ENCODE data around the gene KIRREL3. TPM values are rescaled to one million over a fixed set of nuclear protein-coding genes. Genes with fewer than 3 reads are reported as not detected.
"Not testable (repeated sequence)": the region's sequence is repeated elsewhere in the genome, so short reads cannot be mapped to it uniquely, and the experiment has no call there.

KIRREL3 gene
- total and polyA plus RNA-seq, 7 experiments from 2014 or later, result not detected

DNA sequence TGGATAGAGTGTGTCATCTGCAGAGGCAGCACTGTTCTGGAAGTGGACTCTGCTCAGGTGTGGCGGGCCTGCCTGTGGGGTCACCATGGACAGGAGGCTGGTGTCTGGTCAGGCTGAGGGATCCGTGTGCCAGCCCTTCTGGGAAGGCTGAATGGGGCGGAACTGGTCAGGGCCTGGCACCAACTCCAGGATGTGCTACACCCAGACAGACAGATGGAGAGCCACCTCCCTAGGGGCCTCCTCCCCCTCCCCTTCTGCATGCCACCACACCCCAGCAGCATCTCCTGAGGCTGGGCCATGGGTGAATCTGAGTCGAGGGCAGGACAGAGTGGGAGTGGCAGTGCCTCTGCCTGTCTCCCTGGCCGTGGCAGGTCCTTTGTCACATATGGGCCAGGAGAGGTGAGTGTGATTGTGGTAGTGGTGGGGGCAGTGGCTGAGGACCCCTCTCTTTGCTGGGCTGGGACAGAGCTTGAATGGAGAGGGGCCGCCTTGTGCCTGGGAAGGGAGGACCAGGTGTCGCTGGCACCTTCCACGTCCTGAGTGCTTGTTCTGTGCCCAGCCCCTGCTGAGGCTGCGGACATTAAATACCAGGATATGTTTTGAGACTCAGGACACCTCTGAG lies 616.0 kb downstream of the KIRREL3 start:
- Histone ChIP-seq H3K4me1 (ENCODE audit: control insufficient read depth in 2 of 2, insufficient read depth in 2 of 2, low read length in 2 of 2) (no peaks in the 10 kb centered on the region), H3K4me3 (ENCODE audit: low read length) (no peak overlapping the region), H3K27ac (ENCODE audit: low read depth, low read length) (no peak overlapping the region), H3K36me3 (ENCODE audit: control insufficient read depth in 2 of 3, insufficient read depth in 3 of 3, low read length in 3 of 3) (no peaks in the 10 kb centered on the region), H3K27me3 (ENCODE audit: control insufficient read depth in 2 of 2, insufficient read depth in 2 of 2, low read length in 2 of 2) (no peaks in the 10 kb centered on the region), H3K9me3 (ENCODE audit: control insufficient read depth in 2 of 3, low read length in 3 of 3) (no peaks in the 10 kb centered on the region)
- intact Hi-C loops (cut with micrococcal nuclease), result no loop called here
- no peak overlapping the region for H3K27ac Mint-ChIP-seq
- no peaks in the 10 kb centered on the region for H3K9me3 Mint-ChIP-seq
- POLR2A ChIA-PET, result no interaction called here
- no peaks in the 10 kb centered on the region for H3K36me3 Mint-ChIP-seq
- ATAC-seq, result no peak
- H3K4me3 Mint-ChIP-seq, result no peak overlapping the region
- H3K27me3 Mint-ChIP-seq, result no peaks in the 10 kb centered on the region
- H3K4me1 Mint-ChIP-seq, result peaks cover 0 to 7% (median 0%) of the 10 kb centered on the region in 7 donors
- CTCF ChIA-PET, result no interaction called here
- no peak for DNase-seq

- POLR2A ChIA-PET, result no interaction called here
- H3K9me3 Mint-ChIP-seq, result no peaks in the 10 kb centered on the region
- peaks cover 0 to 11% (median 0%) of the 10 kb centered on the region in 7 donors for H3K4me1 Mint-ChIP-seq
- CTCF ChIA-PET, result no interaction called here
- no peaks in the 10 kb centered on the region for H3K36me3 ChIP-seq (ENCODE audit: control insufficient read depth in 2 of 3, insufficient read depth in 3 of 3, low read length in 3 of 3)
- no peaks in the 10 kb centered on the region for H3K9me3 ChIP-seq (ENCODE audit: control insufficient read depth in 2 of 3, low read length in 3 of 3)
- no peaks in the 10 kb centered on the region for H3K4me1 ChIP-seq (ENCODE audit: control insufficient read depth in 2 of 2, insufficient read depth in 2 of 2, low read length in 2 of 2)
- intact Hi-C loops (cut with micrococcal nuclease), result no loop called here
- no peaks in the 10 kb centered on the region for H3K27me3 ChIP-seq (ENCODE audit: control insufficient read depth in 2 of 2, insufficient read depth in 2 of 2, low read length in 2 of 2)
- no peaks in the 10 kb centered on the region for H3K27me3 Mint-ChIP-seq
- ATAC-seq (no peak), DNase-seq (no peak)
- H3K27ac ChIP-seq (ENCODE audit: low read depth, low read length), result no peak overlapping the region
- H3K36me3 Mint-ChIP-seq, result peaks cover 0 to 2% (median 0%) of the 10 kb centered on the region in 5 donors
- H3K4me3 Mint-ChIP-seq, result no peak overlapping the region
- no peak overlapping the region for H3K27ac Mint-ChIP-seq
- H3K4me3 ChIP-seq (ENCODE audit: low read length), result no peak overlapping the region
Observed at GRCh38 chr11:126383339-126384335, 616.9 kb downstream of the KIRREL3 start.

DNA sequence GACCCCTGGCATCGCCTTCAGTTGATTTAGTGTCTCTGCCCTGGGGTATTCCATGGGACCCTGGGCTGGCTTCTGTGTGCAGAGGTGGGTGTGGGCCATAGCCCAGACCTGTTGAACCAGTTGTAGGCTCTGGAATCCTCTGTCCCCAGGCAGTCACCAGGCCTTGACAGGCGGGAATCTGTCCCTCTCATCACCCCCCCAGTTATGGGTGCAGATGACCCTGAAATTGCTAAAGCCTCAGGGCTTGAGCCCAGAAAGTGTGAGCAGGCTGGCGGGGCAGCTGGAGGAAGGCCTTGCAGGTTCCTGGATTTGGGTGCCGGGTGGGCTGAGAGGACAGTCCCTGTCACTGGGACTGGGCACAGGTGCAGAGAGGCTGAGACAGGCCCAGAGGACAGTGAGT lies 617.9 kb downstream of the KIRREL3 start:
- H3K4me3 Mint-ChIP-seq; H3K27ac Mint-ChIP-seq; intact Hi-C loops (cut with micrococcal nuclease); H3K4me1 ChIP-seq (ENCODE audit: control insufficient read depth in 2 of 2, insufficient read depth in 2 of 2, low read length in 2 of 2); H3K9me3 Mint-ChIP-seq; DNase-seq; H3K4me3 ChIP-seq (ENCODE audit: low read length); POLR2A ChIA-PET; ATAC-seq; H3K27me3 Mint-ChIP-seq; H3K9me3 ChIP-seq (ENCODE audit: control insufficient read depth in 2 of 3, low read length in 3 of 3); CTCF ChIA-PET; H3K27ac ChIP-seq (ENCODE audit: low read depth, low read length); H3K27me3 ChIP-seq (ENCODE audit: control insufficient read depth in 2 of 2, insufficient read depth in 2 of 2, low read length in 2 of 2); H3K36me3 ChIP-seq (ENCODE audit: control insufficient read depth in 2 of 3, insufficient read depth in 3 of 3, low read length in 3 of 3); H3K36me3 Mint-ChIP-seq: not testable (repeated sequence)
- peaks cover 0 to 11% (median 0%) of the 10 kb centered on the region in 7 donors for H3K4me1 Mint-ChIP-seq

DNA sequence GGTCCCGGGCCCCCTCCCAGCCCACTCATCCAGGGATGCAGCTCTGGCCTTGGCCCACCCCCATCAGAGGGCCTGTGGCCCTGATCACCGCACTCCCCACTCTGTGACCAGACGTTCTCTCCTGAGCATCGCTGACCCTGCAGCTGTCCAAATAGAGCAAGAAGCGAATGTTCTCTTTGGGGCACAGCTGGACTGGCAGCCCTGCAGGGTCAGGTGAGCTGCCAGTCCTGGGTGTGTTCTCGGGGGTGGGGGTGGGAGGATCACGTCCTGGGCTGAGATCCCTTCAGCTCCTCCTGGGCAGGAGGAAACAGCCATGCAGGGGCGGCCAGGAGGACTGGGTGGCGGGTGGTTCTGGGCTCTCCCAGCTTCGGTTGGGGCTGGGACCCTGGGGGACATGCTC lies 618.6 kb downstream of the KIRREL3 start:
- H3K36me3 Mint-ChIP-seq; POLR2A ChIA-PET; H3K36me3 ChIP-seq (ENCODE audit: control insufficient read depth in 2 of 3, insufficient read depth in 3 of 3, low read length in 3 of 3); ATAC-seq; H3K27me3 Mint-ChIP-seq; H3K27ac ChIP-seq (ENCODE audit: low read depth, low read length); H3K27ac Mint-ChIP-seq; H3K4me3 ChIP-seq (ENCODE audit: low read length); DNase-seq; H3K4me3 Mint-ChIP-seq; H3K27me3 ChIP-seq (ENCODE audit: control insufficient read depth in 2 of 2, insufficient read depth in 2 of 2, low read length in 2 of 2); H3K9me3 ChIP-seq (ENCODE audit: control insufficient read depth in 2 of 3, low read length in 3 of 3); H3K4me1 ChIP-seq (ENCODE audit: control insufficient read depth in 2 of 2, insufficient read depth in 2 of 2, low read length in 2 of 2); intact Hi-C loops (cut with micrococcal nuclease); H3K9me3 Mint-ChIP-seq; CTCF ChIA-PET: not testable (repeated sequence)
- peaks cover 0 to 11% (median 0%) of the 10 kb centered on the region in 7 donors for H3K4me1 Mint-ChIP-seq

GRCh38 chr11:126380909-126381308 lies 619.7 kb downstream of the KIRREL3 start:
- DNase-seq, result no peak
- Mint-ChIP-seq H3K27ac (no peak overlapping the region), H3K9me3 (no peaks in the 10 kb centered on the region), H3K4me1 (peaks cover 0 to 4% (median 0%) of the 10 kb centered on the region in 7 donors), H3K36me3 (peaks cover 0 to 3% (median 0%) of the 10 kb centered on the region in 5 donors), H3K27me3 (no peaks in the 10 kb centered on the region), H3K4me3 (no peak overlapping the region)
- Histone ChIP-seq H3K36me3 (ENCODE audit: control insufficient read depth in 2 of 3, insufficient read depth in 3 of 3, low read length in 3 of 3) (no peaks in the 10 kb centered on the region), H3K27me3 (ENCODE audit: control insufficient read depth in 2 of 2, insufficient read depth in 2 of 2, low read length in 2 of 2) (no peaks in the 10 kb centered on the region), H3K4me3 (ENCODE audit: low read length) (no peak overlapping the region), H3K9me3 (ENCODE audit: control insufficient read depth in 2 of 3, low read length in 3 of 3) (no peaks in the 10 kb centered on the region), H3K4me1 (ENCODE audit: control insufficient read depth in 2 of 2, insufficient read depth in 2 of 2, low read length in 2 of 2) (no peaks in the 10 kb centered on the region), H3K27ac (ENCODE audit: low read depth, low read length) (no peak overlapping the region)
- ChIA-PET CTCF (interaction anchor here (0.5 kb wide), 1 partner anchor 716 kb away, joined by 3 read pairs; no protein-coding TSS in a partner anchor), POLR2A (no interaction called here)
- intact Hi-C loops (cut with micrococcal nuclease), result no loop called here
- no peak for ATAC-seq

DNA sequence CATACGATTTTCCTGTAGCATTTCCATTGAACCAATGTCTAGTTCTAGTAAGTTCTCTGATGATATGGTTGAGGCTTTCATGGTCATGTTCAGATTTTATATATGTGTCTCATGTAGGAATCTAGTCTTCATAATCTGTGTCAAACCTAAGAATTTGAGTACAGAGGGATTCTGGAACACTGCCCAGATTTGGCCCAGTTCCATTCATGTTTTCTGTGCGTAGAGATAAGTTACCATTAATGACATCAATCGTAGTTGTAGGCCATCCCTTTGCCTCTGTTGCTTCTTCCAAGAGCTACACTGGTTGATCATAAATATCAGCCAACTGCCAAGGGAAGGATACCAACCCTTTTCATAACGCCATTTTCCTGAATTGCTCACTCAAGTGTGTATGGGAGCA lies 621.8 kb downstream of the KIRREL3 start:
- Histone ChIP-seq H3K27me3 (ENCODE audit: control insufficient read depth in 2 of 2, insufficient read depth in 2 of 2, low read length in 2 of 2) (no peaks in the 10 kb centered on the region), H3K36me3 (ENCODE audit: control insufficient read depth in 2 of 3, insufficient read depth in 3 of 3, low read length in 3 of 3) (no peaks in the 10 kb centered on the region), H3K4me3 (ENCODE audit: low read length) (no peak overlapping the region), H3K4me1 (ENCODE audit: control insufficient read depth in 2 of 2, insufficient read depth in 2 of 2, low read length in 2 of 2) (no peaks in the 10 kb centered on the region), H3K27ac (ENCODE audit: low read depth, low read length) (no peak overlapping the region), H3K9me3 (ENCODE audit: control insufficient read depth in 2 of 3, low read length in 3 of 3) (no peaks in the 10 kb centered on the region)
- Mint-ChIP-seq H3K9me3 (no peaks in the 10 kb centered on the region), H3K36me3 (peaks cover 0 to 3% (median 0%) of the 10 kb centered on the region in 5 donors), H3K27me3 (no peaks in the 10 kb centered on the region), H3K4me1 (peaks cover 0 to 4% (median 0%) of the 10 kb centered on the region in 7 donors), H3K4me3 (no peak overlapping the region), H3K27ac (no peak overlapping the region)
- intact Hi-C loops (cut with micrococcal nuclease), result no loop called here
- ATAC-seq, result no peak
- no peak for DNase-seq
- ChIA-PET CTCF (no interaction called here), POLR2A (no interaction called here)
